ENCODE data around the gene DIPK1B.

Gene DIPK1B

GRCh38 chr9:136719195-136719880 is 7.0 kb downstream of the DIPK1B start:
- no peak for DNase-seq (ENCODE audit: extremely low spot score)
- POLR2A ChIA-PET = interaction anchor here (2.4 to 3.2 kb wide), 2 partner anchors 8 to 10 kb away, joined by 14 read pairs; no protein-coding TSS in a partner anchor
- no peak for TF ChIP-seq HDGF (IDR thresholded peaks at IDR 0.05; ENCODE audit: borderline replicate concordance)
- TF ChIP-seq ARNT (IDR thresholded peaks at IDR 0.05) = no peak
- no peak for TF ChIP-seq TARDBP (IDR thresholded peaks at IDR 0.05)
- no peak for TF ChIP-seq NFRKB (IDR thresholded peaks at IDR 0.05)
- no peak for TF ChIP-seq SUZ12 (IDR thresholded peaks at IDR 0.05)
- TF ChIP-seq SP1 (IDR thresholded peaks at IDR 0.05) = no peak
- TF ChIP-seq LEF1 (IDR thresholded peaks at IDR 0.05; ENCODE audit: borderline replicate concordance) = no peak
- no peak for TF ChIP-seq ZNF384 (IDR thresholded peaks at IDR 0.05)
- TF ChIP-seq FOXK2 (IDR thresholded peaks at IDR 0.05) = no peak
- TF ChIP-seq PKNOX1 (IDR thresholded peaks at IDR 0.05) = no peak
- TF ChIP-seq BHLHE40 (IDR thresholded peaks at IDR 0.05; ENCODE audit: borderline replicate concordance) = no peak
- TF ChIP-seq FOXM1 (IDR thresholded peaks at IDR 0.05; ENCODE audit: borderline replicate concordance) = no peak
- no peak for TF ChIP-seq ELF4 (IDR thresholded peaks at IDR 0.05)
- TF ChIP-seq L3MBTL2 (conservative IDR thresholded peaks at IDR 0.05) = no peak
- no peak for TF ChIP-seq CTBP1 (IDR thresholded peaks at IDR 0.05; ENCODE audit: borderline replicate concordance)
- TF ChIP-seq FOXA1 (IDR thresholded peaks at IDR 0.05) = no peak
- CTCF ChIA-PET = interaction anchor here (0.5 kb wide), 1 partner anchor 33 kb away, joined by 3 read pairs; no protein-coding TSS in a partner anchor

- POLR2A ChIA-PET = interaction anchor here (3.2 kb wide), 1 partner anchor 9 kb away, joined by 14 read pairs; no protein-coding TSS in a partner anchor
- DNase-seq (ENCODE audit: extremely low spot score) = no peak
- no peak for TF ChIP-seq CTBP1 (IDR thresholded peaks at IDR 0.05; ENCODE audit: borderline replicate concordance)
- TF ChIP-seq ZNF384 (IDR thresholded peaks at IDR 0.05) = no peak
- TF ChIP-seq TARDBP (IDR thresholded peaks at IDR 0.05) = no peak
- TF ChIP-seq SP1 (IDR thresholded peaks at IDR 0.05) = no peak
- TF ChIP-seq L3MBTL2 (conservative IDR thresholded peaks at IDR 0.05) = no peak
- no peak for TF ChIP-seq ELF4 (IDR thresholded peaks at IDR 0.05)
- TF ChIP-seq FOXA1 (IDR thresholded peaks at IDR 0.05) = no peak
- TF ChIP-seq FOXK2 (IDR thresholded peaks at IDR 0.05) = no peak
- no peak for TF ChIP-seq ARNT (IDR thresholded peaks at IDR 0.05)
- no peak for TF ChIP-seq NFRKB (IDR thresholded peaks at IDR 0.05)
- TF ChIP-seq LEF1 (IDR thresholded peaks at IDR 0.05; ENCODE audit: borderline replicate concordance) = no peak
- TF ChIP-seq HDGF (IDR thresholded peaks at IDR 0.05; ENCODE audit: borderline replicate concordance) = no peak
- TF ChIP-seq PKNOX1 (IDR thresholded peaks at IDR 0.05) = no peak
- no peak for TF ChIP-seq BHLHE40 (IDR thresholded peaks at IDR 0.05; ENCODE audit: borderline replicate concordance)
- no peak for TF ChIP-seq FOXM1 (IDR thresholded peaks at IDR 0.05; ENCODE audit: borderline replicate concordance)
- CTCF ChIA-PET = no interaction called here
These were observed 8.0 kb downstream of the DIPK1B start for GRCh38 chr9:136720251-136720897.

GRCh38 chr9:136720898-136721338 is 8.5 kb downstream of the DIPK1B start:
- CTCF ChIA-PET = no interaction called here
- TF ChIP-seq NFRKB (IDR thresholded peaks at IDR 0.05) = no peak
- no peak for DNase-seq (ENCODE audit: extremely low spot score)
- POLR2A ChIA-PET = interaction anchor here (3.2 kb wide), 1 partner anchor 9 kb away, joined by 14 read pairs; no protein-coding TSS in a partner anchor

GRCh38 chr9:136721339-136722092 is 9.1 kb downstream of the DIPK1B start:
- CTCF ChIA-PET = no interaction called here
- DNase-seq (ENCODE audit: extremely low spot score) = no peak
- TF ChIP-seq LEF1 (IDR thresholded peaks at IDR 0.05; ENCODE audit: borderline replicate concordance) = no peak
- no peak for TF ChIP-seq TARDBP (IDR thresholded peaks at IDR 0.05)
- TF ChIP-seq ELF4 (IDR thresholded peaks at IDR 0.05) = no peak
- no peak for TF ChIP-seq ARNT (IDR thresholded peaks at IDR 0.05)
- no peak for TF ChIP-seq FOXK2 (IDR thresholded peaks at IDR 0.05)
- no peak for TF ChIP-seq SUZ12 (IDR thresholded peaks at IDR 0.05)
- TF ChIP-seq ZNF384 (IDR thresholded peaks at IDR 0.05) = no peak
- TF ChIP-seq PKNOX1 (IDR thresholded peaks at IDR 0.05) = no peak
- no peak for TF ChIP-seq BHLHE40 (IDR thresholded peaks at IDR 0.05; ENCODE audit: borderline replicate concordance)
- no peak for TF ChIP-seq SP1 (IDR thresholded peaks at IDR 0.05)
- no peak for TF ChIP-seq HDGF (IDR thresholded peaks at IDR 0.05; ENCODE audit: borderline replicate concordance)
- no peak for TF ChIP-seq FOXA1 (IDR thresholded peaks at IDR 0.05)
- TF ChIP-seq L3MBTL2 (conservative IDR thresholded peaks at IDR 0.05) = no peak
- TF ChIP-seq FOXM1 (IDR thresholded peaks at IDR 0.05; ENCODE audit: borderline replicate concordance) = no peak
- no peak for TF ChIP-seq CTBP1 (IDR thresholded peaks at IDR 0.05; ENCODE audit: borderline replicate concordance)
- POLR2A ChIA-PET = interaction anchor here (2.5 to 3.2 kb wide), 2 partner anchors 7 to 8 kb away, joined by 14 to 16 read pairs; no protein-coding TSS in a partner anchor
